ENCODE data around the gene REEP6.

GRCh38 chr19:1466018-1466460, 24.9 kb upstream of the REEP6 start:
- TF ChIP-seq CTCF (IDR thresholded peaks at IDR 0.05; ENCODE audit: low read length) (no peak), EZH2 (optimal IDR thresholded peaks at IDR 0.05; ENCODE audit: low read depth, low read length) (no peak)

Measured in MM.1S (cell line).